ENCODE results near the gene KIRREL3.

KIRREL3 gene

DNA sequence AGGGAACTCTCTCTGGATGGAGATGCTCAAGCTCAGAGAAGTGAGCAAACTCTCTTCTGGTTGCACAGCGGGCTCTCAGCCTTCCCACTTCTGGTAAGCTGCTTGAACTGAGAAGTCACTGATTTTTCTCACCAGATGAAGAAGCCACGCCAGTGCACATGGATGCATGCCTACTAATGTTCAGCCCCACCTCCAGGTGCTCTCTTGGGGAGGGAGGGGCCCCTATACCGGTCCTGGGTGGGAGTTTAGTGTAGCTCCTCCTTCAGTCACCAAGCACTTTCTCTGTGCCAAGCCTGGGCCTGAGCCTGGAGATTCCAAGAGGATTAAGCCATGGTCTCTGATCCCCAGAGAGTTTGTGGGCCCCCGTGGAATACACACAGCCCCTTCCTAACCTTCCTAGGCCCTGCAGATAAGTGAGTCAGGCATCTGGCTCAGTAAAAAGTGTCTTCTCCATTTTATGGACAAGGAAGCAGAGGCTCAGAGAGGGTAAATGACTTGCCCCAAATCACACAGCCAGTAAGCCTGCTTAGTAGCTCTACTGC lies 502.9 kb downstream of the KIRREL3 start:
- no peak for DNase-seq

DNA sequence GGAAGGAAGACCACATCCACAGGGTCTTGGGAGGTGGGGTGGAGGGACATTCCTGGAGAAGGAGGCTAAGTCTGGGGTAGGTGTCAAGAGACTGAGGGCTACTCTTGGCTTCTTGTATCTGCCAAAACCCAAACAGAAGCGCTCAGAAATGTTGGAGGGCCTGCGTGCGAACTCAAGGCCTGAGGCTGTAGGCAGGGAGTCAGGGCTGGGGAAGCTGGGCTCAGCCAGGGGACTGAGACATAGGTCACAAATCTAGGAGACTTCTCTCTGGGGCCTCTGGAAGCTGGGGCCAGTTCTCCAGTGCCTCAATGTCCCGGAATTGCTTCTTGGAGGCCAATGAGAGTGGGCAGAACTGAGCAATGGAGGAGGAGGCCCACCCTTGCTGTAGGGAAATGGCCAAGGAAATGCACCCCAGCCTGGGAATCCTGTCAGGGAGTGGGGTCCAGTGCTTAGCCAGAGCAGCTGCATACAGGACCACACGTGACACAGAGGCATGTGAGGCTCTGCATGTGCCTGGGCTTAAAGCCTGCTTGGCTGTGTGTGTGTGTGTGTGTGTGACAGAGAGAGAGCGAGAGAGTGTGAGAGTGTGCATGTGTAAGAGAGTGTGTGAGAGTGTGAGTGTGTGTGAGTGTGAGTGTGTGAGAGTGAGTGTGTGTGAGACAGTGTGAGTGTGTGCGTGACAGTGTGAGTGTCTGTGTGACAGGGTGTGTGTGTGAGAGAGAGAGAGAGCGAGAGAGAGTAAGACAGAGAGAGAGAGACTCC lies 503.8 kb downstream of the KIRREL3 start:
- DNase-seq: no peak

DNA sequence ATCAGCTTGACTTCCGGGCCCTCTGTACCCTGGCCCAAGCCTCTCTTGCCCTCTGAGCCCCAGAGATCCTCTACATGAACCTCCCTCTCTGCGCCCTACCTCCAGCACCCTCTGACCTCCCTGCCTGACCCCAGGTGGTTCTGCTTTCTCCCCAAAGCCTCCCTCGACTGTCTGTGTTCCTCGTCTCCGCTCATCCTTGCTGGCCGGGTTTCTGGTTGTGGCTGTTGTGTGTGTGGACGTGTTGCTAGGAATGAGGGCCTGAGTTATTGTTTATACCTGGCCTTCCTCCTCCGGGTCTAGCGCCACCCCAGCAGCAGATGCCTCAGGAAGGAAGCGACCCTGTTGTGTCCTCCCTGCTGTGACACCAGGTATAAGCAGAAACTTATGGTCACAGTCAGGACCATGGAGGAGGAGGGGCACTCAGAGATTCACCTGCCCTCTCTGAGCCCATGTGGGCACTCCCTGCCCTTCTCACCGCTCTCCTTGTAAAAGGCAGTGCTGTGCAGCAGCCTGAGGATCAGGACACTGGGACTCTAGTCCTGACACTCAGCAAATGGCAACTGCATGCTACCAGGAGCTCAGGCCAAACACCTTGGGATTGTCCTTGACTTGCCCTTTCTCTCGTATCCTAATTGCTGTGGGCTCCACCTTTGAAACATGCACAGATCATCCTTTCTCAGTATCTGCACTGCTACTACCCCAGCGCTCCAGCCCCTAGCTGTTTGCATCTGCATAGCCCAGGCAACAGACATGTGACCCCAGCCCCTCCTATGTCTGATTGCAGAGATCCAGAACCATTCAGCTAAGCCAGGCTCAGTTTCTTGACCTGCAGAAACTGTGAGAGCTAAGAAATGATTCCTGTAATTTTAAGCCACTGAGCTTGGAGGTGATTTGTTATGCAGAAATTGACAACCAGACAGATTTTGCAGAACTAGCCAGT lies 505.0 kb downstream of the KIRREL3 start:
- no peak for DNase-seq

DNA sequence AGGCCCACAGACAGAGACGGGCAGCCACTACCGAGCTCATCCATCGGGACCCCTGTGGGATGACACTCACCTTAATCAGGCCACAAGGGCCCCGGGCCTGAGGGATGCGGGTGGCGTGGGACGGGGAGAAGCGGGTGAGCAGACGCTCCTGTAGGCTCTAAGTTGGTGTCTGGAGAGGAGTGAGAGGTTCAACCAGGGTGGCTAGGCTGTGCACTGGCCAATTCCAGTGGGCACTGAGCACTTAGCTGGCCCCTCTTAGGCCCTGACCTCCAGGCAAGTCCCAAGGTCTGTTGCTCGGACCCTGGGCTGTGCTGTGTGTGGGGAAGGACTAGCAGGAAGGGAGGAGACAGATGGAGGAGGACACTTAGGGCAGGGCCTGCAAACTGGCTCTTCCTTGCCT lies 505.7 kb downstream of the KIRREL3 start:
- no peak for DNase-seq

DNA sequence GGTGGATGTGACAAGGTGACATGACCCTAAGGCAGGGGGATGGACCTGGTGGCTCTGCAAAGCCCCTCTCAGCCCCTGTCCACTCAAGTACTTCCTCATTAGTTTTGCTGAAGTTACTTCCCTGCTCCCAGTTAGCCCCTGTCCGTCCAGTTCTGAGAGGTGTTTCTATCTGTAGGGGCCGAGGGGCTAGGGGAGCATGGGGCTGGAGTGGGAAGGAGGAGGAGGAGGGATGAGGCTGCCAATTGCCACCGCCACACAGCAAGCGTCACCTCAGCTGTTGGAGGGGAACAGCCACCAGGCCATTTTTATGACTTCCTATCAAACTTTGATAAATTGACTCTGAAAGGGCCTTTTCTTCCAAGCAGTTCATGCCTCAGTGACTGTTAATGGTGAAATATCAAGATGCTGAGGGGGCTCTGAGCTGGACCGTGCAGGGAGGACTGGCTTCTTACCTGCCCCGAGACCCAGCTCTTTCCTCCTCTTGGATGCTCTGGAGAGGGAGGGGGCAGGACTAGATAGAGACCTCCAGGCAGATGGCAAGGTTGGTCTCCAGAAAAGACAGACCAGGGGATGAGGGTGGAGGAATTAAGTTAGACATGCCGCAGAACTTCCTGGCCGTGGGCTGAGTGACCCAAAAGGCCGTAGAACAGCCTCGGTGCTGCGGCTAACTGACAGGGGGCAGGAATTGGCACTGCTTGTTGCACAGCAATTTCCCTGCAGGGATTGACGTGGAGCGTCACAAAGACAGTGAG lies 508.1 kb downstream of the KIRREL3 start:
- no peak for DNase-seq

DNA sequence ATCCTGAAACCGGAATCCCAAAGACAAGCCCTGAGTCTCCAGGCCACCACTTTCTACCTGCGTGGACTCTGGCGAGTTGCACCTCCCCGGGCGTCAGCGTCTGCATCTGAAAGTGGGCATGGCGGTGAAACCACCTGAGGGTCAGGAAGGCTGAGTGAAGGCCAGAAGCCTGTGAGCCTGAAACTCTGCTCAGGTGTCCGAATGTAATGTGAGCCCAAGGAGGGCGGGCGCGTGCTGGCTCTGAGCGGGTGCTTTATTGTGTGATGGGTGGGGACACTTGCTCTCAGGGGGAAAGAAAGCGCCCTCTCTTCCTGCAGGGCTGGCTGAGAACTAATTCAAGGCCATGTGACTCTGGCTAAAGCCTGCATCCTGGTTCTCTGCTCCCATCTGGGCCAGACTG lies 509.5 kb downstream of the KIRREL3 start:
- DNase-seq: no peak

DNA sequence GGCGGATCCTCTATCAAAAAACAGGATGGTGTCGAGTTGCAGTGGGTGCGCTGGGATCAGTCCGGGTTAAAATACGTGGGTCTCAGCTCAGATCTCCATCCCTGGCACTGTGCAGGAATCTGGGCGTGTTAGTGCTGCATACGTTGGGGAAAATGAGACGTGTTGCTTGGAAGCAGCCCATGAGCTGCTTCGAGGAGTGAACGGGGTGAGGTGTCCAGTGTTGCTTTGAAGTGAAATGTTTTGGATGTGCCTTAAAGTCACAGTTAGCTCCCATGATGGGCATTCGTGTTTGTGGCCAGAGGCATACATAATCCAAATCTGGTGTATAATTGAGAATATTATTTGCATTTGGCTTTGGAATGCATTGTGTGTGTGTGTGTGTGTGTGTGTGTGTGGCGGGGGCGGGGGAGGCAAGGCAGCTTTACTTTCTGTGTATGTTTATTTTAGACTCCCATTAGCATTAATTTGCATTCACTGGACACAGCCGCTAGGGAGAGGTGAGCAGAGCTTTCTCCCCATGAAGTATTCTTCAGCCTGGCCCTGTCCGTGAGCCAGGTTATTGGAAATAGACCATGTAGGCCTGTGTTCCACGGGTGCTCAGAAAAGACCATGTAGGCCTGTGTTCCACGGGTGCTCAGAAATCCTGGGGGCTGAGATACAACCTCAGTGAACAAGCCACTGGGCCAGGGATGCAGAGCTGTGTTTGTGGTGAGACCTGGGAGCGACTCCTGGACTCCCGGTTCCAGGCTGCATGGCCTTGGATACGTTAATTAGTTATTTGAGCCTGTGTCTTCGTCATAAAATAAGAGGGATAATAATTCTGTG lies 510.5 kb downstream of the KIRREL3 start:
- no peak for DNase-seq

DNA sequence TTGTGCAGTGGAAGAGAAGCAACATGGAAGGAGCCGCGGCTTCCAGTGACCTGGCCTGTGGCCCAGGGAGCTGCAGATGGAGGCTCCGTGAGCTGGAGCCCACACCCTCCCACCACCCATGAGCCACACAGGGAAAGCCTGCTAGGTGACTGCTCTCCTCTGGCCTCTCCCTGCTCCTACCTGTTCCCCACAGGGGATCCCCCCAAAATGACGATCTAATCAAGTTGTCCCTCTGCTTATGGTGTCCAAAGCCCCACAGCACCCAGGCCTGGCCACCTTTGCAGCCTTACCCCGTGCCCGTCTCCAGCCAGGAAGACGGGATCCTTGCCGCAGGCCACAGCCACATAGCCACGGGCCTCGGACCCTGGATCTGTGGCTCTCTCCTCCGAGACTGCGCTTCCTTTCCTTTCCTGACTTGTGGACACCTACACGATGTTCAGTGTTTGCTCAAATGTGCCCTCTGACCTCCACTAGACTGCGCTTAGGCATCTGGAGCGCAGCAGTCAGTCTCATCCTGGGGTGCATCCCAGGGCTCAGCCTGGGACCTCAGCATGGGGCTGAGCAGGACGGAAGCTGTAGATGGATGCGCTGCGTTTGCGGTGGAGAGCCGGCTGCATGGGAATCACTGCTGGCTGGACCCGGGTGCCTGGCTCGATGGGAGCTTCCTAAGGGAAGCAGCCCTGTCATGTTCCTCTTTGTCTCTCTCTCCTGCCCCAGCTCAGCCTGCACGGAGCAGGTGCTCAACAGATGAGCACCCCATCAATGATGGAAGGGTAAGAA lies 511.8 kb downstream of the KIRREL3 start:
- DNase-seq: no peak

DNA sequence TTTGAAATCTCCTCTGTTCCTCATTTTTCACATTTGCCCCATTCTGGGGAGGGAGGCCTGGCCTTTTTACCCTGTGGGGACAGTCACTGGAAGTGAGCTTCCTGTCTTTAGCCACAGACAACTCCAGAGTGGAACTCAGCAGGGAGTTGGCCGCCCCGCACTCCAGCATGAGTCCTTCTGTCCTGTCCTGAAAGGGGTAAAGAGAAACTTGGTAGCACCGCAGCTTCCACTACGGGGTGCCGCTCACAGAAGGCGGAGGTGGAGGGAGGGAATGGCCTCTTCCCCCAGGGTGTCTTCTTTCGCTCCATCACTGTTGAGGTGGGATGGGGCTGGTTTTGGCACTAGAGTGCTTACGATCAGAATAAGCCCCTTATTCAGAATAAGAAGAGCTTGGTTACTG lies 512.9 kb downstream of the KIRREL3 start:
- DNase-seq: peak in 2 of 3 donors; percentile 15 to 25

DNA sequence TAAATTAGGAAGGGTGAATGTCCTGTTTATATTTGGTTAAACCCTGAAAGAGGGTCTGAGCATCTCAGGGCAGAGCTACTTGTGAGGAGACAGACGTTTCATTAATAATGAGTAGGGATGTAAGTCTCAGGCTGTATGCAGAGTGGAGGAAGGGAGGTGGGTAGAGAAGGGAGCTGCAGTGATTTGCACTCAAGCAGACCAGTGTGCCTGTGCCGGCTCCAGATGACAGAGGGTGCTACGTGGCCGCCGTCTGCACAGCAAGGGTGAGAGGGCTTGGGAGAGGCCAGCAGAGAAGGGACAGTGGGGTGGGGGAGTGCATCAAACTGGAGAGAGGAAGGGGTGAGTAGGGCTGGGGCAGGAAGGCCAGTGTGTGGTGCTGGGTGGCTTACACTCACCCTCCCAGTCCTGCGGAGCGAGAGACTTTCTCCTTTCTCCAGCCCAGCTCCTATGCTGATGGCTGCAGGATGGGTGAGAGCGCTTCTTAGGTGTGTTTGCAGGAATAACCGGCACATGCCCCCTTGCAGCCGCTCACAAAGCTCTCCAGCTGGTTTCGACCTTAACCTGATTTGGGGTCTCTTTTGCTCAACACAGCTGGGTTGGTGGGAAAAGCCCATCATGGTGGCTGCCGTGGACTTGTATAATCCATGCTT lies 514.5 kb downstream of the KIRREL3 start:
- DNase-seq: no peak

DNA sequence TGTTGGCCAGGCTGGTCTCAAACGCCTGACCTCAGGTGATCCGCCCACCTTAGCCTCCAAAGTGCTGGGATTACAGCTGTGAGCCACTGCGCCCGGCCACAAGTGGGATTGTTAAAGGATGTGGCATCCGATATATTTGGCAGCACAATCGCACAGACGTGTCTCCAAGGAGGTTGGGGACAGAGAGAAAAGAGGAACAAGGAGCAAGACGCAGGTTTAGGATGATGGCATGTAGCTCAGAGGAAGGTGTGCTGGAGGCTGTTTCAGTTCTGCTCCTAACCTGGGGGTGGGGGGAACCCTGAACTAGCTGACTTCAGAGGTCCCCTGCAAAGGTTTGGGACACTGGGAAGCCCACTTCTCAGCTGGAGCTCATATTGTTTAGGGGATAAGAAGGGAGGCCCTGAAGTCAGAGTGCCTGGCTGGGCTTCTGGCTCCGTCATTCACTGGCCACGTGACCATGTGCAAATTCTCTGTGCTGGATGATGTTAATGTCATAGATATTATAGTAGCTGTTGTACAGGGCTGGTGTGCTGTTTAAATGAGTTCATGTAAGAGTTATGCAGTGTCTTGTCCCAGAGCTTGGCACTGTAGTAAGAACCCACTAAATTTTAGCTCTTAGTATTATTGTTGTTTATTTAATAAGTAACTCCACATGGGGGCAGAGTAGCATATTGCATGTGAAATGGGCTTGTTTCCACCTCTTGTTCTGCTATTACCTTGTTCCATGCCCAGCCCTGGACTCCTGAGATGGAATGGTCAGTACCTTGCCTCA lies 515.4 kb downstream of the KIRREL3 start:
- no peak for DNase-seq

DNA sequence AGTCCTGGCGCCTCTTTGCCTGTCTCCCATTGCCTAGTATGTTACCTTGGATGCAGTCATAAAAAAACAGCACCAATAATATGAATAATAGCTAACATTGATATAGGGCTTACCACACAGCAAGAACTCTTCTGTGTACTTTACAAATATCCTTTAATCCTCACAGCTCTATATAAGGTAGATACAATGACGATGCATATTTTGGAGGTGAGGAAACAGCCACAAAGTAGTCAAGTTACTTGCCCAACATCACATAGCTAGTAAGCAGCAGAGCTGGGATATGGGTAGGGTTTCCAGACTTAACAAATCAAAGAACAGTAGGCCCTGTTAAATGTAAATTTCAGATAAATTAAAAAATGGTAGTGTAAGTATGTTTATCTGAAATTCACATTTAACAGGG lies 516.3 kb downstream of the KIRREL3 start:
- DNase-seq: no peak

DNA sequence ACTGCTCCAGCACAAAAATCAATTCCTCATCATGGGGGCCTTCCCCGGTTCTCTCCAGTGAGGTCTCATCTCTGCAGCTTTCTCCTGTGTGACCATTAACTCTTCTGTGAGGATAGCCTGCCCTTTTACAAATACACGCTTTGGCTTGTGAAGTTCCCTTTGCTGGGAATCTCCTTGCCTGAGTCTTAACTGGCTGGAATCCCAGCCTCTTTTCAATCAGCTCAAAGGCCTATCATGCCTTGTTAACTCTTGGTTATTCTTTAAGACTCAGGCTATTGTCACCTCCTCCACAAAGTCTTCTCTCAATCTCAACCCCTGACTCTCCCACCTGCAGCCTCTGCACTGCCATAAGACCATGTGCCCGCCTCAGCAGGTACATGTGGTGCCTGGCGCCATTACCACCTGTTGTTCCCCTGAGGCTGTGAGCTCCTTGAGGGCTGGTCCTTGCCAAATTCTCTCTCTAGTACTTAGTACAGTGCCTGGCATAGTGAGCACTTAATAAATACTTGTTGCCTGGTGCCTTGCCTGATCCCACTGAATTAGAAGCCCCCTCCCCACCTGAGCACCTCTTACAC lies 516.9 kb downstream of the KIRREL3 start:
- DNase-seq: no peak

DNA sequence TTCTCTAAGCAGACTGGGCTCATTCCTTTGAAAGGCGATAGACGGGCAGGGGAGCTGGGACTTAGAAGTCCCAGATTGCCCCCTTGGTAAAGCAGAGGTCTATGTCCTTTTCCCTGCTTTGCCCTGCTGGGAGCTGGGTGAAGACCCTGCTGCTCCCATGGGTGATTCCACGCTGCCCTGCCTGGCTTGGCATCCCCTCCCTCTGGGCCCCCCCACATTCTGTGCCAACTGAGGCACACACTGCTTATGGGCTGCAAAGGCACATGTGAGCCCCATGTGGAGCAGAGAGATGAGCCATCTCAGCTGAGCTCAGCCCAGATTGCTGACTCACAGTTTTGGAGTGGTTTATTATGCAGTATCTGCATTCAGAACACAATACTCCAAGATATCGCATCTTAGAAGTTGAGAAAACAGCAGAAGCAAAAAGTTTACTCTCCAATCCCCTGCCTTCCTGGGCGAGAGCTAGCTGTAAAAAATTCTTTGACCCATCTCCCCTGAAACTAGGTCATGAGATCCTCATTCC lies 517.9 kb downstream of the KIRREL3 start:
- no peak for DNase-seq

DNA sequence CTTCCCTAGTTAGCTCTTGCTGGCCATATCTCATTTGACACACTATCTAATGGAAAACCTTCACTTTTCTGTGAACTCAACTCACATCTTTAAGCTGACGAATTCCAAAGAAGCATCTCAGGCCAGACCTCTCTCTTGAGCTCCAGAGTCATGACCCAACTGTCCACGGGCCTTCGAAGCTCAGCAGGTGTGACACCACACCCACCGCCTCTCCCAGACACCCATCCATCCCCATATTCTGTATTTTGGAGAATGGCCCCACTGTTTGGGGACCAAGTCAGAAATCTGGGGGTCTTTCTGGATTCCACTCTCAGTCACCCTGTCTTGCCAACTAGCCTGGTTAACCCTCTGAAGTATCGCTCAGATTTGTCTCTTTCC lies 519.3 kb downstream of the KIRREL3 start:
- no peak for DNase-seq

DNA sequence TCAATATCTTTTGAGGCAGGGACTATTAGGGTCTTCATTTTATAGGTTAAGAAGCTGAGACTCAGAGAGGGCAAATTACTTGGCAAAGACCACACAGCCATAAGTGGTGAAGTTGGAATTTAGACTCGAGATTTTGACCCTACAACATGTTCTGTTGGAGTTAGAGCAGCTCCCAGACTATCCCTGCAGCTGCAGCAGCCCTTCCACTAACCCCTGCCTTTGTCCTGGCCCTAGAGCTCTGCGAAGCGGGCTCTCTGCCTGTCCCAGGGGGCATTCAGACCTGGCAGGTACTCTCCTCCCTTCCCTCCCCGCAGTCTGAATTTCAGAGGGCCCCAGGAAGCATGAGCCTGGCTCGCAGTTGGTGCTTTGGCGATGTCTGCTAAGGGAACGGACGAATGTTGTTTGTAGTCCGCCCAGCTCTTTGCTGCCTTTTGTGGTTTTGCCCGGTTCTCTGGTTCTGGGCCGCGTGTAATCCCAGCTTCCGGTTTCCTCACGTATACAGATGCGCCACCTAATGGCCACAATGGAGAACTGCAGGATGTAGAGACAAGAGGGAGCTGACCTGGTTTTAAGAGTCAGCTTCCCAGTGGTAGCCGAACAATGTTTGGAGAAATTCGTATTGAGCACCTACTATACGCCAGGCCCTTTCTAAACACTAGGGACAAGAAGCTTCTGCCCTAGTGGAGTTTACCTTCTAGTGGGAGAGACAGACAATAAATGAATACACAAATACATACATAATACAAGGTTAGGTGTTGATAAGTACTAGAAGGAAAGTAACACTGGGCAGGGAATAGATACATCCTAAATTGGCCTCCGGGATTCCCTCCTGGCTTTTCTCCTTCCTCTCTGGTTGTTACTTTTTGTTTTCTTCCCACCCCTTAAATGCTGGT lies 519.9 kb downstream of the KIRREL3 start:
- peak; percentile 85 to 92 (median 85) for DNase-seq

DNA sequence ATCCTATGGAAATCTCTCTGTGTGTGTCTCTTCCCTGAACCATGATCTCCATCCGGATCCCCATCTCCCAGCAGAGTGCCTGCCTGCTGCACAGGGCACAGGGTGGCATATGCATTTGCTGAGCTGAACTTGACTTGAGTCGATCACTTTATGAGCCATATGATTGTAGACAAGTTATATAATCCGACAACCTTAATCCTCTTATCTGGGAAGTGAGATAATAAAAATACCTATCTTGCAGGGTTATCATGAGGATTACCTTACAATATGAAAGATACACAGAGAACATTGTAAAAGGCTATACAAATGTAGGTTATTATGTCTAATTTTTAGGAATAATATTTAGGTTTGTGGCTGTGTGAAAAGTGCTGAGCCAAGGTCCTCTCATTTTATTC lies 520.6 kb downstream of the KIRREL3 start:
- DNase-seq: no peak

Measured in suppressor macrophage treated with lipopolysaccharide for 1 hour (primary cell).